HG03103 (cell line): ENCODE measurements around the gene UPF1.
"Not testable (repeated sequence)": the region's sequence is repeated elsewhere in the genome, so short reads cannot be mapped to it uniquely, and the experiment has no call there.

ENCODE experiments used
- ATAC-seq: cut with Tn5 transposase; IDR thresholded peaks from one replicate; pipeline ENCODE4 v1.9.1; 2021; ENCODE audit warnings: low read depth; ENCODE audit not compliant: unreplicated experiment

The UPF1 gene

GRCh38 chr19:18908917-18909619, 77.3 kb downstream of the UPF1 start:
- ATAC-seq: no peak

- ATAC-seq: no peak
Measured at GRCh38 chr19:18910010-18910409, 78.3 kb downstream of the UPF1 start.

GRCh38 chr19:18910801-18911436, 79.2 kb downstream of the UPF1 start:
- no peak for ATAC-seq

GRCh38 chr19:18912933-18913332, 81.2 kb downstream of the UPF1 start:
- no peak for ATAC-seq

GRCh38 chr19:18913466-18913865, 81.7 kb downstream of the UPF1 start:
- no peak for ATAC-seq

GRCh38 chr19:18915639-18916038, 83.9 kb downstream of the UPF1 start:
- no peak for ATAC-seq

- ATAC-seq: not testable (repeated sequence)
Measured at GRCh38 chr19:18917593-18917992, 85.8 kb downstream of the UPF1 start.
